ENCODE data around the gene SRCAP.
"Not testable (repeated sequence)": the region's sequence is repeated elsewhere in the genome, so short reads cannot be mapped to it uniquely, and the experiment has no call there.

The SRCAP gene

GRCh38 chr16:30675143-30675542 lies 23.8 kb upstream of the SRCAP start:
- Mint-ChIP-seq H3K27me3 (no peaks in the 10 kb centered on the region), H3K36me3 (no peaks in the 10 kb centered on the region), H3K27ac (no peak overlapping the region), H3K9me3 (ENCODE audit: low read depth) (no peaks in the 10 kb centered on the region), H3K4me3 (no peak overlapping the region), H3K4me1 (ENCODE audit: low read depth) (peaks cover 1% of the 10 kb centered on the region)

DNA sequence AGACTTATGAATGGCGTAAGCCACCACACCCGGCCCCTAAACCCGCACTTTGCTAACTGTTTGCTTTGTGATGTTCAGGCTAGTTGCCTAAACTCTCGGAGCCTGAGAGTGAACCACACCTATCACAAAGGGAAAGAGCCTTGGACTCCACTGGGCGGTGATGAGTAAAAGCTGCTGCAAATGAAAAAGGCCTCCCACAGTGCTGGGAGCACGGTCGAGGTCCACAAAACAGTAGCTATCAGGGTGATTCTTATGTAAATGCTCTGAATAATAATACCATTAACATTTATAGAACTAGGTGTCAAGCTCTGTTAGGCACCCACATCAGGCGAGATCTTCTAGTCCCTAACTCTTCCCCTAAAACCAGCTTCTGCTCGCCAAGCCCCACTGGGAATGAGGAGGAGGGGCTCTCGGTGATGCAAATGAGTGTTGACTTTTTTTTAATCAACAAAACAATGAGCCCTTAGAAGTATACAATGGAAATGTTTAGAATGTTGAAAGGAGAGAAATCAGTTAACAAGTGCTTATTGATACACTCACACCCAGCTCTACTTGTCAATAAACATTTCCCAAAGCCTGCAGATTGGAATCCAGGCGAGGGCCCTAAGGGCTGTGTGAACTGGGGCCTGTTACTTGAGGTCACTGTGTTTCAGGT lies 20.9 kb upstream of the SRCAP start:
- no peak overlapping the region for H3K4me3 Mint-ChIP-seq
- H3K36me3 Mint-ChIP-seq, result no peaks in the 10 kb centered on the region
- no peaks in the 10 kb centered on the region for H3K4me1 Mint-ChIP-seq (ENCODE audit: low read depth)
- no peaks in the 10 kb centered on the region for H3K27me3 Mint-ChIP-seq
- H3K27ac Mint-ChIP-seq, result no peak overlapping the region
- no peaks in the 10 kb centered on the region for H3K9me3 Mint-ChIP-seq (ENCODE audit: low read depth)

- H3K9me3 Mint-ChIP-seq (ENCODE audit: low read depth), result no peaks in the 10 kb centered on the region
- H3K4me1 Mint-ChIP-seq (ENCODE audit: low read depth), result no peaks in the 10 kb centered on the region
- H3K36me3 Mint-ChIP-seq, result no peaks in the 10 kb centered on the region
- H3K27me3 Mint-ChIP-seq, result no peaks in the 10 kb centered on the region
- no peak overlapping the region for H3K27ac Mint-ChIP-seq
- H3K4me3 Mint-ChIP-seq, result no peak overlapping the region
Observed at GRCh38 chr16:30678586-30678970, 20.4 kb upstream of the SRCAP start.

GRCh38 chr16:30680326-30680725 lies 18.6 kb upstream of the SRCAP start:
- Mint-ChIP-seq H3K27ac (no peak overlapping the region), H3K9me3 (ENCODE audit: low read depth) (no peaks in the 10 kb centered on the region), H3K4me1 (ENCODE audit: low read depth) (no peaks in the 10 kb centered on the region), H3K36me3 (no peaks in the 10 kb centered on the region), H3K27me3 (no peaks in the 10 kb centered on the region), H3K4me3 (no peak overlapping the region)

- Mint-ChIP-seq H3K27me3 (no peaks in the 10 kb centered on the region), H3K36me3 (no peaks in the 10 kb centered on the region), H3K4me1 (ENCODE audit: low read depth) (peaks cover 5% of the 10 kb centered on the region), H3K27ac (no peak overlapping the region), H3K9me3 (ENCODE audit: low read depth) (no peaks in the 10 kb centered on the region), H3K4me3 (no peak overlapping the region)
Observed at GRCh38 chr16:30688701-30689100, 10.3 kb upstream of the SRCAP start.

GRCh38 chr16:30691907-30692306 lies 7.1 kb upstream of the SRCAP start:
- Mint-ChIP-seq H3K27ac (no peak overlapping the region), H3K4me3 (no peak overlapping the region), H3K4me1 (ENCODE audit: low read depth) (peaks cover 11% of the 10 kb centered on the region), H3K36me3 (no peaks in the 10 kb centered on the region), H3K9me3 (ENCODE audit: low read depth) (no peaks in the 10 kb centered on the region), H3K27me3 (no peaks in the 10 kb centered on the region)

- H3K9me3 Mint-ChIP-seq (ENCODE audit: low read depth), result no peaks in the 10 kb centered on the region
- H3K4me1 Mint-ChIP-seq (ENCODE audit: low read depth), result peaks cover 16% of the 10 kb centered on the region
- no peaks in the 10 kb centered on the region for H3K27me3 Mint-ChIP-seq
- peak overlapping the region; percentile 47 for H3K27ac Mint-ChIP-seq
- no peak overlapping the region for H3K4me3 Mint-ChIP-seq
- H3K36me3 Mint-ChIP-seq, result no peaks in the 10 kb centered on the region
Observed at GRCh38 chr16:30692396-30693064, 6.4 kb upstream of the SRCAP start.

- Mint-ChIP-seq H3K4me1 (ENCODE audit: low read depth) (peaks cover 26% of the 10 kb centered on the region), H3K4me3 (no peak overlapping the region), H3K36me3 (peaks cover 4% of the 10 kb centered on the region), H3K27me3 (no peaks in the 10 kb centered on the region), H3K9me3 (ENCODE audit: low read depth) (no peaks in the 10 kb centered on the region), H3K27ac (no peak overlapping the region)
Observed at GRCh38 chr16:30694926-30695693, 3.9 kb upstream of the SRCAP start.

DNA sequence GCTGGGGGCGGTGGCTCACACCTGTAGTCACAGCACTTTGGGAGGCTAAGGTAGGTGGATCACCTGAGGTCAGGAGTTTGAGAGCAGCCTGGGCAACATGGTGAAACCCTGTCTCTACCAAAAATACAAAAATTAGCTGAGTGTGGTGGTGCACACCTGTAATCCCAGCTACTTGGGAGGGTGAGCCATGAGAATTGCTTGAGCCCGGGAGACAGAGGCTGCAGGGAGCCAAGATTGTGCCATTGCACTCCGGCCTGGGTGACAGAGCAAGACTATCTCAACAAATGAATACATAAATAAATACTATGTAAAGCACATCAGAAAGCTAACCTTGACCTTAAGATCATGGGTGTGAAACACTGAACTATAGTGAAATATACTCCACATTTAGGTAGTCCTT lies 2.3 kb upstream of the SRCAP start:
- H3K9me3 Mint-ChIP-seq (ENCODE audit: low read depth); H3K4me3 Mint-ChIP-seq; H3K27ac Mint-ChIP-seq: not testable (repeated sequence)

DNA sequence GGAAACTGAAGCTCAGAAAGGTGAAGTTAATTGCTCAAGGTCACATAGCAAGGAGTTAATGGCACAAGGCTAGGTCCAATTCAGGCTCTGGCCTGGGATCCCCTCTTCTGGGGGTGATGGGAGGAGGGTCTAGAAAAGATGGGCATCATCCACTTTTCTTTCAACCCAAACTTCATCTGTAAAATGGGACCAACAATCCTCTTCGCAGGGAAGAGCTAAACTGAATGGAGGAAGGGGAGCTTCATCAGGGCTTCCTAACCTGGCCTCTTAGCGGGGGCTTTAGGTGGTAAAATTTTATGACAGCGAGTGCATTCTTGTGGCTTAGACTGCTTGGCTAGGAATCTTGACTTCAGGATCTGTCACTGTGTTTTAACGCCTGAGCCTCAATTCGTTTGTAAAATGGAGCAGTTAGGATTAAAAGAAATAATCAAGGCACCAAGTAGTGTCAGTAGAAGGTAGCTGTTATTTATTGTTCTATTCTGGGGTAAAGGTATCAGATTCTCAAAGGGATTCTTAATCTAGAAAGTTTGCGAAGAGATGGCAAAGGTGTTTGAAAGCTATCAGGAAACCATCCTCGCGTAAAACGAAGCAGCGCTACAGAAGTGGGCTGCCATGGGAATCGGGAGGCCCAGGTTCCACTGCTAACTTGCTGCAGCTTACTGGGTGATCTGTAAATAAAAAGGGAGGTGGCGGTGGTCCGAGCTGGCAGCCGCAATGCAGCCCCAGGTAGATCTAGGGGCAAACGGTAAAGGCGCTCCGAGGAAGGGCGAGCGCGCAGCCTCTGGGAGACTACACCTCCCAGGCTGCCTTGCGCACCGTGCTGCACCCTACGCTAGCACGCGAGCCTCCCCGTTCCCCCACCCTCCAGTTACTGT lies 1.5 kb upstream of the SRCAP start:
- peaks cover 6% of the 10 kb centered on the region for H3K36me3 Mint-ChIP-seq
- H3K9me3 Mint-ChIP-seq (ENCODE audit: low read depth), result no peaks in the 10 kb centered on the region
- peaks cover 33% of the 10 kb centered on the region for H3K4me1 Mint-ChIP-seq (ENCODE audit: low read depth)
- no peaks in the 10 kb centered on the region for H3K27me3 Mint-ChIP-seq
- H3K27ac Mint-ChIP-seq, result peak overlapping the region; percentile 99
- H3K4me3 Mint-ChIP-seq, result peak overlapping the region; percentile 99

More for the DNA sequence above, 2.3 kb upstream of the SRCAP start:
- H3K36me3 Mint-ChIP-seq, H3K27me3 Mint-ChIP-seq: not testable (repeated sequence)
- H3K4me1 Mint-ChIP-seq (ENCODE audit: low read depth), result peaks cover 34% of the 10 kb centered on the region

DNA sequence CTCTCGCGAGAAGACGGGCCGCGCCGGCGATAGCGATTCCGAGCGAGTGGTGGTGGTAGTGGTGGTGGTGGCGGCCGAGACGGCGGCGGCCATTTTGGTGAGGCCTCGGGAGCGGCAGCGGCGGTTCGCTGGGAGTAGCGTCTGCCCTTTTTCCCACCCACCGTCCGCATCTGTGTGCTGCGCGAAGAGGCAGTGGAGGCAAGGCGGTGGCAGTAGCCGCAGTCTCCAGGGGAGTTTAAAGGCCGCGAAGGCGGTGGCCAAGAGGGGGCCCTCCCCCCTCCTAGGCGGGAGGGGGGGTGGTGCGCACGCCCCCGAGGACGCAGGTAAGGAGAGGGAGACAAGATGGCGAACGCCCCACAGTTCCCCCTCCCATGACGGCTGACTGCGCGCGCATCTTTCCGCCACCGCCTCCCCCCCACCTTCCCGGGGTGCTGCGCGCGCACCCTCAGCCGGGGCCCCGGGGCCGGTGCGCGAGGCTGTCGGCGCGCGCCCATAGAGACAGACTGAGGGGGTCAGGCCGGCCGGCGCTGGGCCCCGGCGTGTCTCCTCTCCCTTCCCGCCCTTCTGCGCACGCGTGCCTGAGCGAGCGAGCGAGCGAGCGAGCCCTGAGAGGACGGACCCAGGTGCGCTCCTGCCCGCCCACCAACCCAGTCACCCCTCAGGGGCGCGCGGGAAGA lies 694 bp upstream of the SRCAP start:
- Mint-ChIP-seq H3K36me3 (peaks cover 6% of the 10 kb centered on the region), H3K9me3 (ENCODE audit: low read depth) (no peaks in the 10 kb centered on the region), H3K4me3 (peak overlapping the region; percentile 99), H3K4me1 (ENCODE audit: low read depth) (peaks cover 35% of the 10 kb centered on the region), H3K27ac (peak overlapping the region; percentile 99), H3K27me3 (no peaks in the 10 kb centered on the region)

GRCh38 chr16:30699615-30700099 lies 686 bp downstream of the SRCAP start:
- Mint-ChIP-seq H3K27me3 (no peaks in the 10 kb centered on the region), H3K36me3 (peaks cover 6% of the 10 kb centered on the region), H3K9me3 (ENCODE audit: low read depth) (no peaks in the 10 kb centered on the region), H3K27ac (peak overlapping the region; percentile 94), H3K4me1 (ENCODE audit: low read depth) (peaks cover 29% of the 10 kb centered on the region), H3K4me3 (peak overlapping the region; percentile 99)

DNA sequence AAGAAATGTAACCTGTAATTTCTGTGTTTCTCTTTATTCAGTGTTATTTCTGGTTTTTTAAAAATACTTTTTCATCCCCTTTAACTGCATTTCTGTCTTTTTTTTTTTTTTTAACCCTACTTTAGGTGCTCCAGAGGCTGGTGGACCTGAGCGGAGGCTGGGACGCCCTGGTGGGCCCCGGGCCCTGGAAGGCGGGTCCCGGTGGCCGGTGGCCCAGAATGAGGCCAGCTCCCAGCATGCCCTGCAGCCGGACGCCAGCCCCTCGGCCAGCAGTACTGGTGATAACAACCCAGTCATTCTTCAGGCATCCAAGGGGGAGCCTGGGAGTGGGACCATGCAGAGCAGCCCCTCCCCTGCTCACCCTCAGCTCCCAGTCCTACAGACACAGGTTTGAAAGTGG lies 1.5 kb downstream of the SRCAP start:
- peaks cover 27% of the 10 kb centered on the region for H3K4me1 Mint-ChIP-seq (ENCODE audit: low read depth)
- H3K4me3 Mint-ChIP-seq, result peak overlapping the region; percentile 99
- peaks cover 6% of the 10 kb centered on the region for H3K36me3 Mint-ChIP-seq
- no peaks in the 10 kb centered on the region for H3K27me3 Mint-ChIP-seq
- no peak overlapping the region for H3K27ac Mint-ChIP-seq
- no peaks in the 10 kb centered on the region for H3K9me3 Mint-ChIP-seq (ENCODE audit: low read depth)

- Mint-ChIP-seq H3K4me3 (peak overlapping the region; percentile 69), H3K27ac (peak overlapping the region; percentile 46), H3K36me3 (peaks cover 6% of the 10 kb centered on the region), H3K9me3 (ENCODE audit: low read depth) (no peaks in the 10 kb centered on the region), H3K4me1 (ENCODE audit: low read depth) (peaks cover 27% of the 10 kb centered on the region), H3K27me3 (no peaks in the 10 kb centered on the region)
Observed at GRCh38 chr16:30700971-30701370, 2.0 kb downstream of the SRCAP start.

All from activated naive CD8-positive, alpha-beta T cell (primary cell).